HG03565 (cell line): Measurements from ENCODE around the gene CEBPE.

Experiments used
- ATAC-seq: cut with Tn5 transposase; IDR thresholded peaks from one replicate; pipeline ENCODE4 v1.9.1; 2021; ENCODE audit warnings: mild to moderate bottlenecking, moderate library complexity; ENCODE audit not compliant: unreplicated experiment

CEBPE gene

GRCh38 chr14:23118506-23119362 lies at the start of gene CEBPE:
TSS of gene CEBPE (minus strand) at chr14:23119255. CDS start at chr14:23119091, 164 bp downstream.
- no peak for ATAC-seq

DNA sequence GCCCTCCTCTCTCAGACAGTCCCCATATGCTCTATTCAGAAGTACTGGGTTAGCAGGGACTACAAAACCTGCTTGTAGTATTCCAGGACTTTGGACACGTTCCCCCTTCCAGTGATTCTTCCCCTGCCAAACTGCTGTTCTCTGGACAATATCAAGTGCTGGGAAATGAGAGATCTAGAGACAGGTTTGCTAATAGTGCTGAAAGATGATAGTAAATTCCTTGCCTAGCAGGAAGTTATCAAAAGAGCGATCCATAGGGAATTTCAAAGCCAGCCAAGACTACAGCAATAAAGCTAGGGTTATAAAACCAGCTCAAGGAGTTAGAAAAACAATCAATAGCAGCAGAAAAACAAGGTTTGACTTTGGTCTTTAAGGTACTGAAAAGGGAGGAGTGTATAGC lies 49.2 kb upstream of the CEBPE start:
- ATAC-seq: no peak

GRCh38 chr14:23167116-23167847 lies 48.2 kb upstream of the CEBPE start:
- no peak for ATAC-seq

DNA sequence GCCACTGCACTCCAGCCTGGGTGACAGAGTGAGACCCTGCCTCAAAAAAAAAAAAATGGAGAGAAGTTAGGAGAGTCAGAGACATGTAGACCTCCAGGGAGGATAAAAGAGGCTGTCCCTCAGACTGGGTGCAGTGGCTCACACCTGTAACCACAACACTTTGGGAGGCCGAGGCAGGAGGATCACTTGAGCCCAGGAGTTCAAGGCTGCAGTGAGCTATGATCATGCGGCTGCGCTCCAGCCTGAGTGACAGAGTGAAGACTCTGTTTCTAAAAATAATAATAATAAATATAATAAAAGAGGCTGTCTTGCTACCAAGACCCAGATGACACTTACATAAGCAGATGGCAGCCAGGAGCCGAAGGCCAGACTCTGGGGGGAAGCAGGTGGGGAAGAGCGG lies 45.9 kb upstream of the CEBPE start:
- ATAC-seq: no peak

- no peak for ATAC-seq
These were observed 45.2 kb upstream of the CEBPE start for GRCh38 chr14:23164250-23164649.

- no peak for ATAC-seq
These were observed 44.8 kb upstream of the CEBPE start for GRCh38 chr14:23163830-23164229.

DNA sequence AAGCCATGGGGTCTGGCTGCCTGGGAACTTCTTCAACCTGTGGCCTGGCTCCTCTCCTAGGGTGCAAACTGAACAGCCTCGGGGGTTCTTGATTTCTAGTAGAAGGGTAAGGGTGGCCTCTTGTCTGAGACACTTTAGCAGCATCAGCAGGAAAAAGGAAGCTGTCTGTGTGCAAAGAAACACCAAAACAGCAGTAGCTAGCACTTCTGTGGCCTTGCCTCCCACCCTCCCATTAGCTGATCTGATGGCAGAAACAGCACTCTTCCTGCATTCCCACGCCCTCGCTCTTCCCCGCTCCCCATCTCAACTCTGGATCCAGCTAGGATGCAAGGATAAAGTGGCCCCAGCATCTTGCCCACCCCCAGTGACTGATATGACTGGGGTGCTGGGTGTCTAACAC lies 43.7 kb upstream of the CEBPE start:
- no peak for ATAC-seq

DNA sequence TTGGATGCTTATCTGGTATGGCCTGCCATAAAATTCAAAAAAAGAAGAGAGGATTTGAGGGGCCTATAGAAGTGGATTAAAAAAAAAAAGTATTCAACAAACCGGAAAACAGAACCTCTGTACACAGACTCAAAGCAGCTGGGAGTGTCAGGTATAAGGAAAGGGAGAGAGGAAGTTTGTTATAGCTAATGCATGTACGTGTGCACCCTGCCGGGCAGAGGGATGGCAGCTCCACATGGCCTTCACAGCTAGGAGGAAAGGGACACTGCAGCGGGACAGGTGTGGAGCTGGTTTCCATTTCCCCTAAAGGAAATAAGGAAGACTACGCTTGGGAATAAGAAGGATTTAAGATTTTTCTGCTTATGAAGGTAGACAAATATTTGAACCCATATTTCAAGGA lies 43.0 kb upstream of the CEBPE start:
- no peak for ATAC-seq

GRCh38 chr14:23160924-23161522 lies 42.0 kb upstream of the CEBPE start:
- ATAC-seq: no peak

GRCh38 chr14:23159532-23159931 lies 40.5 kb upstream of the CEBPE start:
- no peak for ATAC-seq

GRCh38 chr14:23158779-23159178 lies 39.7 kb upstream of the CEBPE start:
- ATAC-seq: no peak

DNA sequence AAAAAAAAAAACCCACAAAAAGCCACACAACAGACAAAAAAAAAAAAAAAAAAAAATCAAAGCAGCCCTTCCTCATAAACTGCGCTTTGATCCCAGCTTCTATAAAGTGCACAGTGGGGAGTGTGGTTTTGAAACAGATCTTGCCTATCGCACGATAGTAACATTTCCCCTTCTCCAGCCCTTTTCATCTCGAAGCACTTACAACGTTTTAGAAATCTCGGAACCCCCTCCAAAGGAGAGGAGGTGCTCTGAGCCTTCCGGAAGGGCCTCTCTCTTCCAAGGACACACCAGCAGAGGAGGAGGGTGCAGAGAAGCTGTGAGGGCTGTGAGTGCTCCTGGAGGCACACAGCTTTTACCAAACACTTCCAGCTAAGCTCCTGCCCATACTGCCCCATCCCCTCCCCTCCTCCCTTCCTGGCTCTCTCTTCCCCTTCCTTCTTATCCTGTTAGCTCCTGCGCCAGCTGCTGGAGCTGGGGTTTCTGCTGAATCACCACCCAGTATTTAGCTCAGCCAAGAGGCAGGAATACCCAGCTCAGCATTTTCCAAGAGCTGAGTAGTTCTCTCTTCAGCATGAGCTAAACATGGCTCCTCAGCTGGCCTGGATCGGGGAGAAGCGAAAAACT lies 36.0 kb upstream of the CEBPE start:
- no peak for ATAC-seq

GRCh38 chr14:23153851-23154796 lies 35.1 kb upstream of the CEBPE start:
- ATAC-seq: no peak

GRCh38 chr14:23151342-23151741 lies 32.3 kb upstream of the CEBPE start:
- ATAC-seq: no peak

GRCh38 chr14:23149745-23150144 lies 30.7 kb upstream of the CEBPE start:
- no peak for ATAC-seq

DNA sequence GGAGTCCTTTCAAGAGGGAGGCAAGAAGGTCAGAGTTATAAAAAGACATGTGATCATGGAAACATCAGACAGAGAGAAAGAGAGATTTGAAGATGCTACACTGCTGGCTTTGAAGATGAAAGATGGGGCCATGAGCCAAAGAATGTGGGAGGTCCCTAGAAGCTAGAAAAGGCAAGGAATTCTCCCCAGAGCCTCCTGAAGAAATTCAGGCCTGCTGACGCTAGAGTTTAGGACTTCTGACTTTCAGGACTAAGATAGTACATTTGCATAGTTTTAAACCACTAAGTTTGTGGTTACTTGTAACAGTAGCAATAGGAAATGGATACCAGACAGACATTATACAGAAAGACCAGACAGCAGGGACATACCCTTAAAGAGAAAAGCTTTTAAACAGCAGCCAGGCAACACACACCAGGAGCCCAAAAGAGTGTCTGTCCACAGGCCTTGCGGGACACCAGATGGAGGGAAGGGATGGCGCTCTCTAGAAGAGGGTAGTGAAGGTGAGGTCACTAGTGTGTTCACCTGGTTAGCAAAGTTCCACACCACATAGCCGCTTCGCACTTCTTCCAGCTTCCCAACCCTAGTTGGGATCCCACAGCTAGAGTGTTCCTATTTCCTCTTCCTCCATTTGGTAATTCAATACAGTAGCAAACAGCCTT lies 29.7 kb upstream of the CEBPE start:
- no peak for ATAC-seq

DNA sequence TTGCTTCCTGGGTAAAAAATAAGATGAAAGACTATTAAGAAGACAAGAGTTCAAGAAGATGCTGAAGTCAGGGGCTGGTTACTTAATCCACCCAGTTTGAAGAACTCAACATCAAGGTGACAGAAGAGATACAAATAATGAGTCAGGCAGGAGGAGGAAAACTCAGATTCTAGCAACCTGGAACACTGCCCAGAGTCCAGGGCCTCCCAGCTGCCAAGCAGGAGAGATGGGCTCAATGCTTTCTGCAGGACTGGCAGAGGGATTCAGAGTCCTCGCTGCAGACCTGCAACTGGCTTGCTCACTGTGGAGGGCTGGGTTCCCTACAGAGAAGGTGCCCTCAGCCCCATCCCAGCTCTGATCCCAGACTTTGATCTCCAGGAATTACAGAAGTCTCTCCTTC lies 28.6 kb upstream of the CEBPE start:
- ATAC-seq: no peak

- ATAC-seq: no peak
These were observed 27.9 kb upstream of the CEBPE start for GRCh38 chr14:23146980-23147379.

GRCh38 chr14:23146351-23146910 lies 27.4 kb upstream of the CEBPE start:
- no peak for ATAC-seq
